Measurements from ENCODE around the gene DIP2A.

DNA sequence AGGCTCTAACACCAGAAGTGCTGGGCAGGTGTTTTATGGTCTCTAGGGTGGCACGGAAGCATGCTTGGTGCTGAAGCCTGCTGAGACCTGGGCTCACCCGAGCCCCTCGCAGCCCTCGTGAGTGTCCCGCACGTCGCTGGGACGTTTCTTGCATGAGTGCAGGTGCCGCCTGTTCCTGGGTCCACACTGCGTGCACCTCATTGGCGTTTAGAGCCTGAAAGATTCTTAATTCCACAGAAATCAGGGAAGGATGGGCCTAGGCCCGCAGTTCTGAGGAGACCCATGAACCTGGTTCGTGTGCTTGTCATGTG is 43.8 kb upstream of the DIP2A start:
- TF ChIP-seq POLR2AphosphoS5 (IDR thresholded peaks at IDR 0.05): no peak
- TF ChIP-seq, protein P1, sequence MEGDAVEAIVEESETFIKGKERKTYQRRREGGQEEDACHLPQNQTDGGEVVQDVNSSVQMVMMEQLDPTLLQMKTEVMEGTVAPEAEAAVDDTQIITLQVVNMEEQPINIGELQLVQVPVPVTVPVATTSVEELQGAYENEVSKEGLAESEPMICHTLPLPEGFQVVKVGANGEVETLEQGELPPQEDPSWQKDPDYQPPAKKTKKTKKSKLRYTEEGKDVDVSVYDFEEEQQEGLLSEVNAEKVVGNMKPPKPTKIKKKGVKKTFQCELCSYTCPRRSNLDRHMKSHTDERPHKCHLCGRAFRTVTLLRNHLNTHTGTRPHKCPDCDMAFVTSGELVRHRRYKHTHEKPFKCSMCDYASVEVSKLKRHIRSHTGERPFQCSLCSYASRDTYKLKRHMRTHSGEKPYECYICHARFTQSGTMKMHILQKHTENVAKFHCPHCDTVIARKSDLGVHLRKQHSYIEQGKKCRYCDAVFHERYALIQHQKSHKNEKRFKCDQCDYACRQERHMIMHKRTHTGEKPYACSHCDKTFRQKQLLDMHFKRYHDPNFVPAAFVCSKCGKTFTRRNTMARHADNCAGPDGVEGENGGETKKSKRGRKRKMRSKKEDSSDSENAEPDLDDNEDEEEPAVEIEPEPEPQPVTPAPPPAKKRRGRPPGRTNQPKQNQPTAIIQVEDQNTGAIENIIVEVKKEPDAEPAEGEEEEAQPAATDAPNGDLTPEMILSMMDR (IDR thresholded peaks at IDR 0.05): no peak
